Smooth muscle cell (in vitro differentiated cells): ENCODE data around the gene RPS6KA5. TPM values are rescaled to one million over a fixed set of nuclear protein-coding genes. Genes with fewer than 3 reads are reported as not detected.
"Not testable (repeated sequence)": the region's sequence is repeated elsewhere in the genome, so short reads cannot be mapped to it uniquely, and the experiment has no call there.

Experiments
- DNase-seq: peaks from one replicate; lab custom pipeline; 2025; ENCODE audit not compliant: unreplicated experiment; lab: John Stamatoyannopoulos, UW
- H2AFZ ChIP-seq: fragments of 200-600 bp; sonication (generic); 2 replicates; pipeline ENCODE4 v1.6.0; 2016; ENCODE audit warnings: antibody characterized with exemption, low read depth, mild to moderate bottlenecking
- H3F3A ChIP-seq: fragments of 200-600 bp; sonication (generic); 2 replicates; pipeline ENCODE4 v1.6.0; 2017; ENCODE audit warnings: antibody characterized with exemption, low read depth
- H3K27ac ChIP-seq: fragments of 200-600 bp; sonication (generic); 2 replicates; pipeline ENCODE4 v1.5.1; 2016; ENCODE audit warnings: low read depth, mild to moderate bottlenecking
- H3K27me3 ChIP-seq: fragments of 200-600 bp; sonication (generic); 2 replicates; pipeline ENCODE4 v1.6.1; 2016; ENCODE audit warnings: low read depth, mild to moderate bottlenecking
- H3K36me3 ChIP-seq: fragments of 200-600 bp; sonication (generic); 2 replicates; pipeline ENCODE4 v1.5.1; 2016; ENCODE audit warnings: low read depth
- H3K4me1 ChIP-seq: fragments of 200-600 bp; sonication (generic); 2 replicates; pipeline ENCODE4 v1.5.1; 2016; ENCODE audit warnings: low read depth
- H3K4me2 ChIP-seq: fragments of 200-600 bp; sonication (generic); 2 replicates; pipeline ENCODE4 v1.6.0; 2016; ENCODE audit warnings: mild to moderate bottlenecking
- H3K4me3 ChIP-seq: fragments of 200-600 bp; sonication (generic); 2 replicates; pipeline ENCODE4 v1.5.1; 2016; ENCODE audit warnings: mild to moderate bottlenecking
- H3K79me2 ChIP-seq: fragments of 200-600 bp; sonication (generic); 2 replicates; pipeline ENCODE4 v1.6.0; 2016; ENCODE audit warnings: low read depth, mild to moderate bottlenecking
- H3K9ac ChIP-seq: fragments of 200-600 bp; sonication (generic); 2 replicates; pipeline ENCODE4 v1.6.0; 2016; ENCODE audit warnings: low read depth
- H3K9me3 ChIP-seq: fragments of 200-600 bp; sonication (generic); replicated peaks from 2 replicates; pipeline ENCODE4 v1.5.1; 2016; ENCODE audit warnings: low read depth
- H4K20me1 ChIP-seq: fragments of 200-600 bp; sonication (generic); 2 replicates; pipeline ENCODE4 v1.6.0; 2016; ENCODE audit warnings: low read depth
- WGBS: methylation state at CpG from one replicate; pipeline ENCODE4 v1.1.7; 2016; ENCODE audit warnings: low lambda C conversion rate; 5-methylcytosine and 5-hydroxymethylcytosine counted together
- polyA plus RNA-seq: library from polyadenylated mRNA; unstranded; fragments of >200 nt; fragmentation: Nextera tagmentation; extraction: Ambion mirVana; gene quantifications from 2 replicates; pipeline ENCODE4 v1.2.1, GENCODE V29; 2016
- total RNA-seq: library from RNA; depleted of rRNA; stranded (reverse); fragments of >200 nt; gene quantifications from 2 replicates; pipeline ENCODE4 v1.2.3, GENCODE V29; 2014
- TF ChIP-seq, protein P1 (sequence below): fragments of 200-600 bp; sonication (generic); IDR thresholded peaks from 2 replicates; pipeline ENCODE4 v1.5.1; 2017; ENCODE audit warnings: borderline replicate concordance, mild to moderate bottlenecking, antibody characterized with exemption; ENCODE audit not compliant: insufficient read depth, poor library complexity, severe bottlenecking

The RPS6KA5 gene
- total and polyA plus RNA-seq, 2 experiments from 2014 or later: 1.0 to 1.5 TPM

DNA sequence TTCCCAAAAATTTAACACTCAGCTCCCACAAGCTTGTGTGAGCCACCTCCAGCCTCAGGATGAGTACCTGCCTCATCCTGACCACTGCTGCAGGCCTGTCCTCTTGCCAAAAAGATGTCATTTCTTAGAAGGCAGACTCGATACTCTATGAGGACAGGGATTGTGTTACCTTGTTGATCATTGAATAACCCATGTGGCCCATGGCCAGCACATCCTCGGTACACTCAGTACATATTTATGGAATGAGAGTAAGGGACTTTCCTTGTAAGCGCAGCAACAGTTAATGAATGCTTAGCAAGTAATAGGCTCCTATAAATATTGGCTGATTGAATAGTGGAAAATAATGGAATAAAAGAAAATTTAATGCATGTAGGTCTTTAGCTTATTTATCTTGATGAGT lies 38.1 kb upstream of the RPS6KA5 start:
- no peaks in the 10 kb centered on the region for H3F3A ChIP-seq
- H4K20me1 ChIP-seq: no peaks in the 10 kb centered on the region
- TF ChIP-seq, protein P1, sequence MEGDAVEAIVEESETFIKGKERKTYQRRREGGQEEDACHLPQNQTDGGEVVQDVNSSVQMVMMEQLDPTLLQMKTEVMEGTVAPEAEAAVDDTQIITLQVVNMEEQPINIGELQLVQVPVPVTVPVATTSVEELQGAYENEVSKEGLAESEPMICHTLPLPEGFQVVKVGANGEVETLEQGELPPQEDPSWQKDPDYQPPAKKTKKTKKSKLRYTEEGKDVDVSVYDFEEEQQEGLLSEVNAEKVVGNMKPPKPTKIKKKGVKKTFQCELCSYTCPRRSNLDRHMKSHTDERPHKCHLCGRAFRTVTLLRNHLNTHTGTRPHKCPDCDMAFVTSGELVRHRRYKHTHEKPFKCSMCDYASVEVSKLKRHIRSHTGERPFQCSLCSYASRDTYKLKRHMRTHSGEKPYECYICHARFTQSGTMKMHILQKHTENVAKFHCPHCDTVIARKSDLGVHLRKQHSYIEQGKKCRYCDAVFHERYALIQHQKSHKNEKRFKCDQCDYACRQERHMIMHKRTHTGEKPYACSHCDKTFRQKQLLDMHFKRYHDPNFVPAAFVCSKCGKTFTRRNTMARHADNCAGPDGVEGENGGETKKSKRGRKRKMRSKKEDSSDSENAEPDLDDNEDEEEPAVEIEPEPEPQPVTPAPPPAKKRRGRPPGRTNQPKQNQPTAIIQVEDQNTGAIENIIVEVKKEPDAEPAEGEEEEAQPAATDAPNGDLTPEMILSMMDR: no peak
- peaks cover 9% of the 10 kb centered on the region for H3K27me3 ChIP-seq
- H3K27ac ChIP-seq: no peak overlapping the region
- H3K9me3 ChIP-seq: no peaks in the 10 kb centered on the region
- H3K4me3 ChIP-seq: no peak overlapping the region
- H3K4me1 ChIP-seq: no peaks in the 10 kb centered on the region
- H2AFZ ChIP-seq: no peak overlapping the region
- no peak overlapping the region for H3K4me2 ChIP-seq
- DNase-seq: no peak
- no peak overlapping the region for H3K9ac ChIP-seq
- H3K36me3 ChIP-seq: no peaks in the 10 kb centered on the region
- 91% methylated on average over 3 of the region's 3 CpGs for WGBS
- H3K79me2 ChIP-seq: no peaks in the 10 kb centered on the region

DNA sequence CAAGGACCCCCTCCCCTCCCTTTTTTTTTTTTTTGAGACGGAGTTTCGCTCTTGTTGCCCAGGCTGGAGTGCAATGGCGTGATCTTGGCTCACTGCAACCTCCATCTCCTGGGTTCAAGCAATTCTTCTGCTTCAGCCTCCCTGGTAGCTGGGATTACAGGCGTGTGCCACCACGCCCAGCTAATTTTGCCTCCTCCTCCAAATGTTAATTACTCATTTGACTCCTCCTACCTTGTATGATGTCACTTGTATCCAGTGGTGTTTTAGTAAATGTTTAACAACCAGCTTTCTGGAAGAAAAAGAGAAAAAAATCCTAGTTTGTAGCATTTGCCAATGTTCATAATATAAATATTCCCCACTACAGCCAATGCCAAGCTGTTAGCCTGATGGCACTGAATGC lies 37.2 kb upstream of the RPS6KA5 start:
- H2AFZ ChIP-seq, H3K4me2 ChIP-seq, H3K36me3 ChIP-seq, DNase-seq, H3K27me3 ChIP-seq, H3K4me3 ChIP-seq, H3K4me1 ChIP-seq, H3K9ac ChIP-seq, H3F3A ChIP-seq, H3K79me2 ChIP-seq, H3K27ac ChIP-seq, H4K20me1 ChIP-seq, H3K9me3 ChIP-seq: not testable (repeated sequence)
- WGBS: 93% methylated on average over 5 of the region's 5 CpGs

DNA sequence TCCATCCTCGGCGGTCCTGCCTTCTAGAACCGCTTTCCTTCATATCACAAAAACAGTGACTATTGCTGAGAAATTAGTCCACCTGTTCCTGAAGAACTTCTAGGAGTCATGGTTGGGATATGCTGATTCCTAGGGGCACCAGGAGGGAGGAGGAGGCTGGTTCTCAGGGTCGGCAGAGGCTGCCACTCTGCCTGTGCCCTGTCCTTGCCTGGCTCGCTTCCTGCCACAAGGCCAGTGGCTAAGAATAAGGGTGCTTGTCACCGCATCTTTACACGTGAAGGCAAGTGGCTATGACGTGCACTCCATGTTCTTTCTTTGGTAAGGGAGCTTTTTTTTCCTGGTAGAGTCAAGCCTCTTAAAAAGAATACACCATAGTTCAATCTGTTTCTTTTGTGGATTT lies 34.7 kb upstream of the RPS6KA5 start:
- Histone ChIP-seq H3F3A (no peaks in the 10 kb centered on the region), H3K4me1 (no peaks in the 10 kb centered on the region), H3K27me3 (peaks cover 22% of the 10 kb centered on the region), H3K4me3 (no peak overlapping the region), H3K4me2 (no peak overlapping the region), H3K36me3 (no peaks in the 10 kb centered on the region), H3K27ac (no peak overlapping the region), H3K9ac (no peak overlapping the region), H2AFZ (no peak overlapping the region), H3K79me2 (no peaks in the 10 kb centered on the region), H4K20me1 (no peaks in the 10 kb centered on the region), H3K9me3 (no peaks in the 10 kb centered on the region)
- 90% methylated on average over 8 of the region's 8 CpGs for whole genome bisulfite sequencing
- no peak for DNase-seq
- TF ChIP-seq, protein P1: no peak

DNA sequence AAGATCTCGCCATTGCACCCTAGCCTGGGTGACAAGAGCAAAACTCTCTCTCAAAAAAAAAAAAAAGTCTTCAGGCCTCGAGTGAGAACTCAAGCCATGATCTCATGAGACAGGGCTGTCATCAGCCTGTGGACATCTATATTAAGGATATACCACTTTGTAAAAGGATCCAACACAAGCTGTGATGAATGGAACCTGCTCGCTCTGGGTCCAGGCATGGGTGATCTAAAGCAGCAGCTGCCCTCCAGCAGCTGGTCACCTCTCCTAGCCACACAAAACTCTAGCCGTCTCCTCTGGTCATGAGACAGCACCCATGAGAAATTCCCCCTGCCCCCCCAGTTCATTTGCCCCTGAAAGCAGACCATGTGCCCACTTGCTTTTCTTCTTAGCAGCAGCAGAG lies 34.3 kb upstream of the RPS6KA5 start:
- DNase-seq: no peak
- Histone ChIP-seq H3K4me1 (no peaks in the 10 kb centered on the region), H3K9ac (no peak overlapping the region), H3F3A (no peaks in the 10 kb centered on the region), H3K27me3 (peaks cover 22% of the 10 kb centered on the region), H3K79me2 (no peaks in the 10 kb centered on the region), H3K9me3 (no peaks in the 10 kb centered on the region), H3K4me3 (no peak overlapping the region), H3K36me3 (no peaks in the 10 kb centered on the region), H2AFZ (no peak overlapping the region), H3K4me2 (no peak overlapping the region), H4K20me1 (no peaks in the 10 kb centered on the region), H3K27ac (no peak overlapping the region)
- 94% methylated on average over 4 of the region's 4 CpGs for WGBS
- TF ChIP-seq, protein P1: no peak

DNA sequence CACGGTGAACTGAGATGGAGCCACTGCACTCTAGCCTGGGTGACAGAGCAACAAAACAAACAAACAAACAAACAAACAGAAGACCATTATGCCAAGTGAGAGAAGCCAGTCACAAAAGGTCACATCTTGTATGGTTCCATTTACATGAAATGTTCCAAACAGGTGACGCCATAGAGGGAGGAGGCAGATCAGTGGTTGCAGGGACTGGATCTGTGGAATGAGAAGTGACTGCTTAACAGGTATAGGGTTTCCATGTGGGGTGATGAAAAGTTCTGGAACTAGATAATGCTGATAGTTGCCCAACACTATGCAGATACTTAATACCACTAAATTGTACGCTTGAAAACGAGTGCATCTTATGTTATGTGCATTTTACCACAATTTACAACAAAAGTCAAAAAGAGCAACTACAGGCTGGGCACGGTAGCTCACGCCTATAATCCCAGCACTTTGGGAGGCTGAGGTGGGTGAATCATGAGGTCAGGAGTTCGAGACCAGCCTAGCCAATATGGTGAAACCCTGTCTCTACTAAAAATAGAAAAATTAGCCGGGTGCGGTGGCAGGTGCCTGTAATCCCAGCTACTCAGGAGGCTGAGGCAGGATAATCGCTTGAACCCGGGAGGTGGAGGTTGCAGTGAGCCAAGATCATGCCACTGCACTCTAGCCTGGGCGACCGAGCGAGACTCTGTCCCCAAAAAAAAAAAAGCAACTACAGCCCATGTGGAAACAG lies 33.5 kb upstream of the RPS6KA5 start:
- H3K4me3 ChIP-seq, H3K4me2 ChIP-seq, H3K9me3 ChIP-seq, H3K27ac ChIP-seq, H3F3A ChIP-seq, H3K4me1 ChIP-seq, H3K79me2 ChIP-seq, H3K9ac ChIP-seq, H4K20me1 ChIP-seq, DNase-seq, H2AFZ ChIP-seq, H3K36me3 ChIP-seq: not testable (repeated sequence)
- 92% methylated on average over 14 of the region's 14 CpGs for WGBS
- peaks cover 22% of the 10 kb centered on the region for H3K27me3 ChIP-seq
